Activated B cell treated with CpG ODN at 0.5 μM for 24 hours (primary cell): ENCODE results near the gene CACNA2D3. TPM values are rescaled to one million over a fixed set of nuclear protein-coding genes. Genes with fewer than 3 reads are reported as not detected.

ENCODE experiments used
- ATAC-seq: fragments of 200-7000 bp; cut with Tn5 transposase; one replicate; pipeline ENCODE4 v1.10.0; 2021; ENCODE audit warnings: low read depth, mild to moderate bottlenecking, moderate library complexity
- CTCF ChIA-PET: fragments of 350-600 bp; sonication (Branson Sonifier 250); formaldehyde crosslinking; loops from one replicate; lab custom pipeline; 2021; ENCODE audit warnings: antibody characterized with exemption; lab: Charles Lee
- POLR2A ChIA-PET: fragments of 350-600 bp; sonication (Branson Sonifier 250); formaldehyde crosslinking; loops from one replicate; lab custom pipeline; 2021; ENCODE audit warnings: antibody characterized with exemption; lab: Charles Lee
- DNase-seq: peaks from one replicate; pipeline ENCODE4 v3.0.0; 2022
- H3K27ac Mint-ChIP-seq: one replicate; pipeline ENCODE4 v1.8.0; 2020; ENCODE audit warnings: mixed read lengths
- H3K27me3 Mint-ChIP-seq: one replicate; pipeline ENCODE4 v1.8.0; 2021; ENCODE audit warnings: mixed read lengths
- H3K36me3 Mint-ChIP-seq: one replicate; pipeline ENCODE4 v1.8.0; 2021; ENCODE audit warnings: low read depth, mixed read lengths
- H3K4me1 Mint-ChIP-seq: one replicate; pipeline ENCODE4 v1.8.0; 2021; ENCODE audit warnings: mixed read lengths
- H3K4me3 Mint-ChIP-seq: one replicate; pipeline ENCODE4 v1.8.0; 2020; ENCODE audit warnings: mild to moderate bottlenecking, mixed read lengths
- H3K9me3 Mint-ChIP-seq: one replicate; pipeline ENCODE4 v1.8.0; 2020; ENCODE audit warnings: mixed read lengths
- intact Hi-C: fragments of 100-400 bp; cut with micrococcal nuclease; formaldehyde crosslinking; loops from one replicate; pipeline ENCODE4 v1.15.1; 2024
- total RNA-seq: library from RNA; stranded (reverse); gene quantifications from 2 replicates; pipeline ENCODE4 v1.2.3, GENCODE V29; 2022
- TF ChIP-seq, protein P1 (sequence below): fragments of 200-600 bp; IDR thresholded peaks from one replicate; pipeline ENCODE4 v1.8.0; 2022; ENCODE audit warnings: antibody characterized with exemption, mild to moderate bottlenecking

The CACNA2D3 gene
- total RNA-seq, 1 donor from 2014 or later: not detected

DNA sequence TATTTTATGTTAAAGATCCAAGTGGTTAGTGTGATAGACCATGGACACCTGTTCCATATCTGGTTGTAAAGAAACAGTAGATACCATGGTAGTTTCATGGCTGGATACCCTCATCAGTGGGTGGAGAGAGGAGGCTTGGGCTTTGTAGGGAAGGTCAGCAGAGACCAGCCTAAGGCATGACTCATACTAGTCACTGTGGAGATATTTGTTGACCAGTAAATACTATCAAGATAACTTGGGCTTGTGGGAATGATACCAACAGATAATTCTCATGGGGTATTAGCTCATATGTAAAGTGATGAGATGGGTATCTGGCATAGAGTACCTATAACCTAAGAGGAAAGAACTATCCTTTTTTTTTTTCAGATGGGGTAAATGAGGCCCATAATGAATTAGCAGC, 354.5 kb downstream of the CACNA2D3 start:
- POLR2A ChIA-PET: no interaction called here
- TF ChIP-seq, protein P1, sequence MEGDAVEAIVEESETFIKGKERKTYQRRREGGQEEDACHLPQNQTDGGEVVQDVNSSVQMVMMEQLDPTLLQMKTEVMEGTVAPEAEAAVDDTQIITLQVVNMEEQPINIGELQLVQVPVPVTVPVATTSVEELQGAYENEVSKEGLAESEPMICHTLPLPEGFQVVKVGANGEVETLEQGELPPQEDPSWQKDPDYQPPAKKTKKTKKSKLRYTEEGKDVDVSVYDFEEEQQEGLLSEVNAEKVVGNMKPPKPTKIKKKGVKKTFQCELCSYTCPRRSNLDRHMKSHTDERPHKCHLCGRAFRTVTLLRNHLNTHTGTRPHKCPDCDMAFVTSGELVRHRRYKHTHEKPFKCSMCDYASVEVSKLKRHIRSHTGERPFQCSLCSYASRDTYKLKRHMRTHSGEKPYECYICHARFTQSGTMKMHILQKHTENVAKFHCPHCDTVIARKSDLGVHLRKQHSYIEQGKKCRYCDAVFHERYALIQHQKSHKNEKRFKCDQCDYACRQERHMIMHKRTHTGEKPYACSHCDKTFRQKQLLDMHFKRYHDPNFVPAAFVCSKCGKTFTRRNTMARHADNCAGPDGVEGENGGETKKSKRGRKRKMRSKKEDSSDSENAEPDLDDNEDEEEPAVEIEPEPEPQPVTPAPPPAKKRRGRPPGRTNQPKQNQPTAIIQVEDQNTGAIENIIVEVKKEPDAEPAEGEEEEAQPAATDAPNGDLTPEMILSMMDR: no peak

DNA sequence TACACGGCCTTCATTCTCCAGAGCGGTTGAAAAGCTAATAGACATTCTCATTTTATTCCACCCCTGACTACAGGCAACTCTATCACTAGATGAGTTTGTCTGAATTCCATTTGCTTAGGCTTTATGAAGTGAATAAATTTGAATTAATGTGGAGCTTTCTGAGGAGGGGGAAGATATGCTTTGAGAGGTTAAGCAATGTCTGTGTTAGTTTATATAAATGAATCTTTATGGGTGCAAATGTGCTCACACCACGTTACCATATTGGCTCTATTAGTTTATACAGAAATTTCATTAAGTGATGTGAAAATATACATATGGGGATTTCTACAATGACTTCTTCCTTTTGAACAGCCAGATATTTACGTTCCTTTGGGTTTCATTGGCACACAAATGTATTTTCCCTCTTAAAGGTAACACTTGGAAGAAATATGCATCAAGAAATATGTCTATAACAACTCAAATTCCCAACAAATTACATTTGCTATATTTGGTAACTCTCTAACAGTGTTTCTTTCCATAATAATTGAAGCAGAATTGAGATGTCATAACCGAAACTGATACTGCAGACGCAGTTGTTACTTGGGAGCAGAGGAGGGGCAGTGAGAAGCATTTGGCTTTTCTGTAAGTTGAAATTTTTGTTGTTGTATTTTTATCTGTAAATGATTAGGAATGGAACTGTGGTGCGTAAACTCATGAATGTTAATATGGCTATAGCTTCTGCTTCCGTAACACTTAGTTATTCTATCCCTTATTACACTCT, 359.4 kb downstream of the CACNA2D3 start:
- DNase-seq: no peak
- intact Hi-C loops: no loop called here
- peaks cover 2% of the 10 kb centered on the region for H3K9me3 Mint-ChIP-seq
- ATAC-seq: no peak
- H3K4me3 Mint-ChIP-seq: no peak overlapping the region
- no peaks in the 10 kb centered on the region for H3K36me3 Mint-ChIP-seq
- H3K27me3 Mint-ChIP-seq: no peaks in the 10 kb centered on the region
- TF ChIP-seq, protein P1: no peak
- ChIA-PET POLR2A (no interaction called here), CTCF (no interaction called here)
- H3K27ac Mint-ChIP-seq: no peak overlapping the region
- no peaks in the 10 kb centered on the region for H3K4me1 Mint-ChIP-seq

More for the DNA sequence above, 354.5 kb downstream of the CACNA2D3 start:
- H3K36me3 Mint-ChIP-seq: no peaks in the 10 kb centered on the region
- H3K4me3 Mint-ChIP-seq: no peak overlapping the region
- DNase-seq: no peak
- no peak overlapping the region for H3K27ac Mint-ChIP-seq
- ATAC-seq: no peak
- CTCF ChIA-PET: no interaction called here
- H3K4me1 Mint-ChIP-seq: no peaks in the 10 kb centered on the region
- intact Hi-C loops: no loop called here
- H3K9me3 Mint-ChIP-seq: peaks cover 13% of the 10 kb centered on the region
- no peaks in the 10 kb centered on the region for H3K27me3 Mint-ChIP-seq

DNA sequence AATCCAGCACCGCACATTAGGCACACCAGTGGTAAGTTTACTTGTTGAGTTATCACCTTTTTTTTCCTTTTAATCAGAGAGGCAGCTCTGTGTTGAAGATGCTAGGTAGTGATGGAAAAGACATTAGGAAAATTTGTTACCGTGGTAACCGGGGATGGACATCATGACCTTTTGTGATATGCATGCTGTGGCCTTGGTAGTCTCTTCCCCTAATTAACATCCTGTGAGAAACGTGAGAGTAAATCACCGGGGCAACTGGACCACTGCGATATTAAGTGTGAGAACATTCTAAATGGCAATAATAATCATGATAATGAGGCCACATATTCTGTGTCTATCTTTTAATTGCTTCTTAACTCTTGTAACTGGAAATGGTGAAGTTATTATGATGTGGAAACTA, 362.0 kb downstream of the CACNA2D3 start:
- no peaks in the 10 kb centered on the region for H3K36me3 Mint-ChIP-seq
- H3K27me3 Mint-ChIP-seq: no peaks in the 10 kb centered on the region
- no peak overlapping the region for H3K27ac Mint-ChIP-seq
- ChIA-PET POLR2A (no interaction called here), CTCF (no interaction called here)
- H3K4me3 Mint-ChIP-seq: no peak overlapping the region
- no peak for DNase-seq
- H3K4me1 Mint-ChIP-seq: no peaks in the 10 kb centered on the region
- no peak for ATAC-seq
- H3K9me3 Mint-ChIP-seq: no peaks in the 10 kb centered on the region
- intact Hi-C loops: no loop called here
- TF ChIP-seq, protein P1: no peak

DNA sequence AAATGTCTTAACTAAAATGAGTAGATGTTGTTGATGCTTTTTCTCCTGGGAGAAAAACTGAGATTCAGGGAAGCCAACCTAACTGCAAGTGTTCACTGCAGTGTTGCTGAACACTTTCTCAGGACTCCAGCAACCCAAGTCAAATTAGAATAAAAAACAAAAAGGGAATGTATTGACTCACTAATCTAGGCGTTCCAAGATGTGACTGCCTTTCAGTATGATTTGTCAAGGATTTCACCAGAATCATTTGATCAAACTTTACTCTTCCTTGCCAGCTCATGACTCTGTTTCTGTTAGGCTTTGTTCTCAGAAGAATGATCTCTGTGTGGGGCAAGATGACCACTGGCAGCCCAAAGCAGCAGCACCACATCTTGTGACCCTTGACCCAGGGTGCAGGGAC, 364.0 kb downstream of the CACNA2D3 start:
- Mint-ChIP-seq H3K4me1 (no peaks in the 10 kb centered on the region), H3K27ac (no peak overlapping the region), H3K9me3 (no peaks in the 10 kb centered on the region), H3K4me3 (no peak overlapping the region), H3K36me3 (no peaks in the 10 kb centered on the region), H3K27me3 (no peaks in the 10 kb centered on the region)
- DNase-seq (no peak), ATAC-seq (no peak)
- ChIA-PET POLR2A (no interaction called here), CTCF (no interaction called here)
- TF ChIP-seq, protein P1: no peak
- intact Hi-C loops: no loop called here

DNA sequence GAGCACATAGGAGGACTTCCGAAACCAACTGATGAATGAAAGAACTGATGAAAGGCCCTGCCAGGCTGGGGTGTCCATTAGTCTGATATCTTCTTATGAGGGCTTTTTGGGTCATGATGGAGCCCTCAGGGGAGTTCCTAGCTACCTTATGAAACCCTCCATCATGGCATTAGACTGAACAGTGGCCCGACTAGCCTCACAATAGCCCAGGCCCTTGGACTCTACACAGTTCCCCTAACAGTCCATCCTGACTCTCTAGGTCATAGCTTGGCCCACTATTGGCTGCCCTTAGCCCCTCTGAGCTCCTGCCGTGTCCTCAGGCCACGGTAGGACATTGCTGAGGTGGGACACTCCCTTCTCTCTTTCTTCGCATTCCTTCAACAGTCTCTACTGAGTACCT, 365.9 kb downstream of the CACNA2D3 start:
- Mint-ChIP-seq H3K9me3 (no peaks in the 10 kb centered on the region), H3K27me3 (no peaks in the 10 kb centered on the region), H3K4me3 (no peak overlapping the region), H3K27ac (no peak overlapping the region), H3K36me3 (no peaks in the 10 kb centered on the region), H3K4me1 (no peaks in the 10 kb centered on the region)
- ChIA-PET CTCF (no interaction called here), POLR2A (no interaction called here)
- TF ChIP-seq, protein P1: no peak
- DNase-seq: no peak
- ATAC-seq: no peak
- intact Hi-C loops: no loop called here
